ENCODE measurements around the gene SRSF9.

- TF ChIP-seq, protein P1, sequence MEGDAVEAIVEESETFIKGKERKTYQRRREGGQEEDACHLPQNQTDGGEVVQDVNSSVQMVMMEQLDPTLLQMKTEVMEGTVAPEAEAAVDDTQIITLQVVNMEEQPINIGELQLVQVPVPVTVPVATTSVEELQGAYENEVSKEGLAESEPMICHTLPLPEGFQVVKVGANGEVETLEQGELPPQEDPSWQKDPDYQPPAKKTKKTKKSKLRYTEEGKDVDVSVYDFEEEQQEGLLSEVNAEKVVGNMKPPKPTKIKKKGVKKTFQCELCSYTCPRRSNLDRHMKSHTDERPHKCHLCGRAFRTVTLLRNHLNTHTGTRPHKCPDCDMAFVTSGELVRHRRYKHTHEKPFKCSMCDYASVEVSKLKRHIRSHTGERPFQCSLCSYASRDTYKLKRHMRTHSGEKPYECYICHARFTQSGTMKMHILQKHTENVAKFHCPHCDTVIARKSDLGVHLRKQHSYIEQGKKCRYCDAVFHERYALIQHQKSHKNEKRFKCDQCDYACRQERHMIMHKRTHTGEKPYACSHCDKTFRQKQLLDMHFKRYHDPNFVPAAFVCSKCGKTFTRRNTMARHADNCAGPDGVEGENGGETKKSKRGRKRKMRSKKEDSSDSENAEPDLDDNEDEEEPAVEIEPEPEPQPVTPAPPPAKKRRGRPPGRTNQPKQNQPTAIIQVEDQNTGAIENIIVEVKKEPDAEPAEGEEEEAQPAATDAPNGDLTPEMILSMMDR (IDR thresholded peaks at IDR 0.05; ENCODE audit: low read length) = no peak
- TF ChIP-seq EZH2 (optimal IDR thresholded peaks at IDR 0.05; ENCODE audit: low read depth, low read length) = no peak
Observed at GRCh38 chr12:120425797-120426196, 43.8 kb downstream of the SRSF9 start.
